ENCODE measurements around the gene ZNF710.
A peak's percentile ranks its signal among the peaks of the same experiment; 100 is the strongest.
"Not testable (repeated sequence)": the region's sequence is repeated elsewhere in the genome, so short reads cannot be mapped to it uniquely, and the experiment has no call there.

The ZNF710 gene

GRCh38 chr15:90101969-90102890 lies 101.1 kb downstream of the ZNF710 start, which contains the start of gene IDH2:
Gene IDH2, minus strand, starts transcription at chr15:90102468. Its CDS starts 78 bp downstream, at chr15:90102390.
- DNase-seq (ENCODE audit: low read depth), result peak; percentile 43

GRCh38 chr15:90103701-90104329 lies 102.7 kb downstream of the ZNF710 start:
- no peak for DNase-seq (ENCODE audit: low read depth)

GRCh38 chr15:90104551-90104950 lies 103.4 kb downstream of the ZNF710 start:
- DNase-seq (ENCODE audit: low read depth), result no peak

- no peak for DNase-seq (ENCODE audit: low read depth)
Observed at GRCh38 chr15:90105521-90105920, 104.4 kb downstream of the ZNF710 start.

- DNase-seq (ENCODE audit: low read depth), result no peak
Observed at GRCh38 chr15:90106522-90107117, 105.5 kb downstream of the ZNF710 start.

- DNase-seq (ENCODE audit: low read depth), result not testable (repeated sequence)
Observed at GRCh38 chr15:90108038-90108437, 106.9 kb downstream of the ZNF710 start.

GRCh38 chr15:90109163-90109751 lies 108.1 kb downstream of the ZNF710 start:
- not testable (repeated sequence) for DNase-seq (ENCODE audit: low read depth)

GRCh38 chr15:90113166-90113565 lies 112.0 kb downstream of the ZNF710 start:
- peak; percentile 36 for DNase-seq (ENCODE audit: low read depth)

GRCh38 chr15:90114451-90114901 lies 113.4 kb downstream of the ZNF710 start:
- no peak for DNase-seq (ENCODE audit: low read depth)

- no peak for DNase-seq (ENCODE audit: low read depth)
Observed at GRCh38 chr15:90115783-90116182, 114.7 kb downstream of the ZNF710 start.

GRCh38 chr15:90119367-90119766 lies 118.2 kb downstream of the ZNF710 start:
- no peak for DNase-seq (ENCODE audit: low read depth)

- DNase-seq (ENCODE audit: low read depth), result no peak
Observed at GRCh38 chr15:90121086-90121485, 120.0 kb downstream of the ZNF710 start.

GRCh38 chr15:90124507-90124906 lies 123.4 kb downstream of the ZNF710 start:
- no peak for DNase-seq (ENCODE audit: low read depth)

GRCh38 chr15:90126022-90126421 lies 124.9 kb downstream of the ZNF710 start:
- no peak for DNase-seq (ENCODE audit: low read depth)

GRCh38 chr15:90126596-90127435 lies 125.7 kb downstream of the ZNF710 start:
- DNase-seq (ENCODE audit: low read depth), result no peak

- DNase-seq (ENCODE audit: low read depth), result no peak
Observed at GRCh38 chr15:90130291-90130690, 129.2 kb downstream of the ZNF710 start.

Measured in GM04503 (cell line).